Stimulated activated naive CD4-positive, alpha-beta T cell treated with Interleukin-2 at 50 U/mL for 16 hours (primary cell): ENCODE data around the gene CEP68.
A peak's percentile ranks its signal among the peaks of the same experiment; 100 is the strongest.
"Not testable (repeated sequence)": the region's sequence is repeated elsewhere in the genome, so short reads cannot be mapped to it uniquely, and the experiment has no call there.

ENCODE experiments used
- DNase-seq: peaks from one replicate; lab custom pipeline; 2025; lab: John Stamatoyannopoulos, UW

CEP68 gene

DNA sequence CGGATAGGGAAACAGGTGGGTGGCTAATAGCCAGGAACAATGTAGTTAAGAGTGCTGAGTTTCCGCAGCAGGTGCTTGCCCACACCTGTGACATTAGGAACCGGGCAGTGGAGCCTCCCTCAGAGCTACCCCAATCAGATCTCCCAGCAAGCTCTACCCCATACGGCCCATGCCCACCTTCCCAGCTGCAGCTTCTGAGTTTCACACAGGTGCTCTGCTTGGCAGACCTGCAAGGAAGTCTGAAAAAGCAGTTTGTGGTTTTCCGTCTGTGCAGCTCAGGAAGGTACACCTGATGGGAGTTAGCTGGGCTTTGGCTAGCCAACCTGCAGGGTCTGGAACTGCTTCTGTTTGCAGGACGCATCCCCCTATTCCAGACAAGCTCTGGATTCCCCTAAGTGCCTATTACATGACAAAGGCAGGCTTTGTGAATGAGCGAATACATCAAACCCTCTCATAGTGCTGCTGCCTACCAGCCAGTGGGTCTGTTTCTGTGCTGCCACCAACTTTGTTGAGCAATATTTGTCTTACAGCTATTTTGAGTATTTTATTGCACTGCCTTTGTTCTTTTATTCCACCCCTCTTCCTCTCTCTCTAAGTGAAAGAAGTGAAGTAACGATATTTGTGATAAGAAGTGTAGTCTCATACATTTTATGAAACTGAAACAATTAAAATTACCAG, 24.7 kb upstream of the CEP68 start:
- no peak for DNase-seq

DNA sequence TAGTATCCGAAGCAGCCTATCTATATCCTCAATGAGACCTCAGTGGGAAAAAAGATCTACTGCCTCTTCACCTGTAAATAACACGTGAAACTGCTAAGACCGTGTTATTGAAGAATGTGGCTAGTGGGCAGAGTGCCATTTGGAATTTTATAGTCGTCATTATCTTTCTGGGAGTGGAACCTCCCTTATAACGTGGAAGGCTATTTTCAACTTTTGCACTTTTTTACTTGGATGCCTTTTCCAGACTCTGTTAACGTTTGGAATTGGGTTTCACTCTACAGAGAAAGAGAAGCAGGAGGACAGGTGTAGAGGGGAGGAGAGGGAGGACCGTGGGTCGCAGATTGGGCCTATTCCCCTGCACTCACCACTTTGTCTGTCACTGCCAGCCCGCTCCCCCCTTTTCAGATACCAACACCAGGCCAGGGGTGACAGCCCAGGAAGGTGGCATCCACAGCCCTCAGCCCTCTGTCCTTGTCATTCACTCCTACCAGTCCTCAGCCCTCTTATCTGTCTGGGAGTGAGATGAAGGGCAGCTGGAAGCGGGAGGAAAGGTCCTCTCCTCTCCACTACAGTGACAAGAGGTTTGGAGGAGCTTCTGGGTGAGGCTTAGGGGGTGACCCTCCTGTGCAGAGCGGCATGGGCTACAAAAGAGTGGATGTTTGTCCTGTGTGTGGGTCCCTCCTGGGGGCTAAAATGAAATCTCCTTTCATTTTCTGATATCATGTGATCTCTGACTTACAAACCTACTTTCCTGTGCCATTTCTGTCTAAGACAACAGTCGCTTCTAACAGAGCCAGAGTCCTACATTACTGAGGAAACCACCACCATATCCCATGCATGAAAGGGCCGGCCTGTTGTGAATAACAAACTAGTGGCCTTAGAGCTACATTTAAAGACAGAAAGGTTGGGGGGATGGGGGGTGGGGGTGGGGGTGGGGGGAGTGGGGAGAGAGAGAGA, 23.9 kb upstream of the CEP68 start:
- no peak for DNase-seq

DNA sequence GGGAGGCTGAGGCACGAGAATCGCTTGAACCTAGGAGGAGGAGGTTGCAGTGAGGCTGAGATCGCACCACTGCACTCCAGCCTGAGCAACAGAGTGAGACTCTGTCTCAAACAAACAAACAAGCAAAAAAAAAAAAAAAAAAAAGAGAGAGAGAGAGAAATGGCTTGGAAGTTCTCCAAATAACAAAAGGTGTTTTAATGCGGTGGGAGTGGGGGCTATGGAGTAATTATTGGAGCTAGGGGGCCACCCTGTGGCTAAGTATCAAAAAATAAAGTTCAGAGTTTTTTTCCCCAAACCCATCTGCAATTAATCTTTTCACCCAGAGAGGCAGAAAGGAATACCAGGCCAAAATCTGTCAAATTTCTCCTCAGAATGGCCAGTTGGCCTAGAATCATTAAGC, 23.0 kb upstream of the CEP68 start:
- DNase-seq = no peak

DNA sequence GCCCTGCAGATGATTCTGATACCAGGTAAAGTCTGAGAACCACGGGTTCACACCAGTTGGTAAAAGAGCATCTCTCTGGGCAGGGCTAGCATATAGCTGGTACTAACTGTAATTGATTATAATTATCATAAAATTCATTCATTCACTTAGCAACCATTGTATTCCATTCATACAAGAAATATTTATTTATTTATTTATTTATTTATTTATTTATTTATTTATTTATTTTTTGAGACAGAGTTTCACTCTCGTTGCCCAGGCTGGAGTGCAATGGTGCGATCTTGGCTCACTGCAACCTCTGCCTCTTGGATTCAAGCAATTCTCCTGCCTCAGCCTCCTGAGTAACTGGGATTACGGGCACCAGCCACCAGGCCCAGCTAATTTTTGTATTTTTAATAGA, 22.5 kb upstream of the CEP68 start:
- DNase-seq = not testable (repeated sequence)

DNA sequence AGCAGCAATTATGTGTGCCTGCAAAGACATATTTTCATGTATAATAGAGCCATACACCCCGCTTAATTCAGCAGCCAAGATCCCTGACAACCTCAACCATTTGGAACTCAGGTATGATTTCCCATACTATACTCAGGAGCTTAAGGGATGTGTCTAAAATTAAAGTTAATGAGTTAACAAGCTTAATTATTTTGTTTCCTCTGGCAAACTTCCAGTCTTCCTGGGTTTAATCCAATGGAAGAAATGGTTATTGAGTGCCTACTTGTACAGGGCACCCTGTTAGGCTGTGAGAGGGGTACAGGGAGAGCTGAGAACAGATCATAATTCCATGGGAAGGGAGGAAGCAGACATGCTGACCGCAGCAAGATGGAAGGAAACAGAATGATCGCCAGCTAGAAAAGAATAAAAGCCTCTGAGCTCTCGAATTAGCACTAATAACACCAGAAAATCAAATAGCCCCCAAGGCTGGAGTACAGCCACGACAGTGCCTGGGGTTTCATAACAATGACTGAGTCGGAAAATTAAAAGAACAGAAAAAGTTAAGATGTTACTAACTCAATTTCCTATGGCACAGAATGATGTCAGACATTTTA, 20.8 kb upstream of the CEP68 start:
- DNase-seq = no peak

DNA sequence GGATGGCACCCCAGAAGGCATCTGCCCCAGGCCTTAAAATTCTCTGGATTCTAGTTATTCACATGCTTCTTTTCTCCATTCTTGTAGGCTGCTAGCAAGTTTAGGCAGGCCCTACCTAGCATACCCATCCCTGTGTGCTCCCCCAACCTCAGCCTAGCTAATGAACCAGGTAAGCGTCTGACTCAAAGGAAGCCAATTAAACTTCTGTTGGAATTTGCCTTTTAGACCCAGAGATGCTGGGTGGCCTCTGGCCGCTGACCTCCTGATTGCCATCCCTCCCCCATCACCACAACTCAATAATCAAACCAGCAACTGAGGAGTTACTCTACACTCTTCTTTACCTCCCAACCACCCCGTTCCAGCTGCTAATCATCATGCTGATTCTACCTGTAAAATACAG, 19.0 kb upstream of the CEP68 start:
- DNase-seq = no peak

DNA sequence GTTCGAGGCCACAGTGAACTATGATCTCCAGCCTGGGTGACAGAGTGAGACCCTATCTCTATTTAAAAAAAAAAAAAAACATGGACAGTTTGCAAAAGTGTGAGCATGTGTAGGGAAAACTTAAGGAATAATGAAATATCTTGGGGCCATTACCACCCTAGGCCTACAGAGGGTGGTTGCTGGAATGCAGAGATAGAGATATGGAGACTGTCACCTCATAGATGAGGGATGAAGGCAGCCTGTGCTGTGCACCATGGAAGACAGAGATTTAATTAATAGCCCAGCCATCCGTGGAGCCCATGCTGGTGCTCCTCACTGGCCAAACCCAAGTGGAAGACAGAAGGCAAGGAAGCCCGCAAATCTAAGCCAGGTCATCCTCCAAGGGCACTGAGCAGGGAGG, 16.6 kb upstream of the CEP68 start:
- DNase-seq = no peak

DNA sequence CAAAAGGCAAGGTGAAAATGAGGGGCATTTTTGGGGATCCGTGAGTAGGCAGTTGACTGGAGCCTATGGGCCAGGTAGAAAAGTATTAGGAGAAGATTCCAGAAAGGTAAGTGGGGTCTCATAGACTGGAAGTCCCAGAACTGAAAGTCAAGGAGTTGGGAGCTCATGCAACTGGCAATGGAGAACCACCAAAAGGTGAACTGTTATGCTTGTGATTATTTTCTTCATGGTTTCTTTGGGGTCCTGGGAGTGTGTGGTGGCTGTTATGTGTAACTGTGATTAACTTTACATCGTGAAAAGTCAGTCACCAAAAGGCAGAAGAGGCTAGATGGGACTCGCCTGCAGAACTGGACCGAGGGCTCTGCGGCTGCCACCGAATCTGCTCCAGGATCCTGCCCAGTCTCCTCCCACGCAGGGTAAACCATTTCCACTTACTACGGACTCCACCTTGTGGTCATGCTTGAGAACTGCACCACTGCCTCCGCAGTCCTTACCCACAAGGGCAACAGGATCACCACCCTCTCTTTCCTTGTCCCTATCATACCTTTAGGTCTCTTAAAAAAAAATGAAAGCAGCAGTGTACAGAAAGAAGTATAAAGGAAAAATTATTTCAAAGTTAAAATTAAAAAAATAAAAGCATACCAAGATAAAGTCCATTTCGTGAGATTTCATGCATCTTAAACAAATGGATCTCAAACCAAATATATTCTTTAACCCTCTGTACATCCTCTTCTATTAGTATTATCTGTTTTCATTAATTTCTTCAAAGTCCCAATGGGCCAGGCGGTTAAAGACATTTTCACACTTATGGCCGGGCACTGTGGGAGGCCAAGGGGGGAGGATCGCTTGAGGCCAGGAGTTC, 15.6 kb upstream of the CEP68 start:
- peak; percentile 58 for DNase-seq

DNA sequence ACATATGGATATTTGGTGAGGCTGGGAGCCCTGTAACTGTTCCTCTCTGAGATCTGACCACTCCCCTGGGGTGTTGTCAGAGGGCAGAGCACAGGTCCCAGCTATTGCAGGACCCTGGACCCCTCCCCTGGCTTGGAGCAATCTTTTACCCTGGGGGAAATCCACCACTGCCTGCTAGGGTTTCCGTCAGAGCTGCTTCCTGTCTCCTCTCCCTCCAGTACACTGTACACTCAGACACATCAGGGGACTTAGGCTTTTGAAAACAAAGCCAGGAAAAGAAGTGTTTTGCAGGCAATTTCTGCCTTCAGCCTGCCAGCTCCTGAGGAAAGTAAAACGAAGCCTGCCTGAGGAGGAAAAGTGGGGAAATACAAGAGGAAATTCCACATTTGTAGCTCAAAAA, 13.2 kb upstream of the CEP68 start:
- DNase-seq = no peak

DNA sequence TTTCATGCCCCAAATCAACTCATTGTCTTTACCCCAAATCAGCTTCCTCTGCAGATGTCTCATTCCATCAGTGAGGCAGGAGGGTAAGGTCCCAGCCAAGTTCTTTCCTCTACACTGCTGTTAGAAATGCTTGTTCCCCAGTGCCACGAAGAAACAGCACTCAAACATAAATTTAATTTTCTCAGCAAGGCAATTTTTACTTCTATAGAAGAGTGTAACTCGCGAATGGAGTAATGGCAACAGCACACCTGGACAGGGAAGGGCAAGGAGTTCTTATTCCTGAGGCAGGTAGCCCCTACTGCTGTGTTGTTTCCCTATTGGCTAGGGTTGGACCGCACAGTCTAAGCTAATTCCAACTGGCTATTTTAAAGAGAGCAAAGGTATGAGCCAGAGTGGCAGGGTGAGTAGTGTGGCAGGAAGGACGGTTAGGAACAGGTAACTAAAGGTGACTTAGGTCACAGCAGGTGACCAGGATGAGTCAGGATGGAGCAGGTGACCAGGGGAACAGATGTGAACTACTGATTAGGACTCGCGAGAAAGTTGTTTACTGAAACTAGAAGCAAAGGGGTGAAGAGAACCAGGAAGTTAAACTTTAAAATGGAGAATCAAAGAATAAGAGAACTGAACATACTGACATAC, 12.0 kb upstream of the CEP68 start:
- no peak for DNase-seq

DNA sequence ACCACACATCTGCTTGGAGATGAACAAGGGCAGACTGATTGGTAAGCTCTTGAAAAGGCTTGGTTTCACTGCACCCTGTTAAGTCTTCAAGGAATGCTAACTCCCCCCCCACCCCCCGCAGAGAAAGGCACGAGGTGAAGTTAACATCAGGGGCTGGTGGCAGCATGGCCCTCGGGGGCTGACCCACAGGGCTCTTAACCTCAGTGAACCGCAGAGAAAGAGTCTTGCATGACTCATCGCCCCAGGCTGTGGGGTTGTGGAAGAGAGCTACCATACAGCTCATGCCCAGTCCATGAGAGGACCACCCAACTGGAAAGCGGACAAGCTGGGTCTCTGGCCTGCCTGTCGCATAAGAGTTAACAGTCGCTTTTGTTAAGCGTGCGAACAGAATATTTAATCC, 10.6 kb upstream of the CEP68 start:
- DNase-seq = no peak

DNA sequence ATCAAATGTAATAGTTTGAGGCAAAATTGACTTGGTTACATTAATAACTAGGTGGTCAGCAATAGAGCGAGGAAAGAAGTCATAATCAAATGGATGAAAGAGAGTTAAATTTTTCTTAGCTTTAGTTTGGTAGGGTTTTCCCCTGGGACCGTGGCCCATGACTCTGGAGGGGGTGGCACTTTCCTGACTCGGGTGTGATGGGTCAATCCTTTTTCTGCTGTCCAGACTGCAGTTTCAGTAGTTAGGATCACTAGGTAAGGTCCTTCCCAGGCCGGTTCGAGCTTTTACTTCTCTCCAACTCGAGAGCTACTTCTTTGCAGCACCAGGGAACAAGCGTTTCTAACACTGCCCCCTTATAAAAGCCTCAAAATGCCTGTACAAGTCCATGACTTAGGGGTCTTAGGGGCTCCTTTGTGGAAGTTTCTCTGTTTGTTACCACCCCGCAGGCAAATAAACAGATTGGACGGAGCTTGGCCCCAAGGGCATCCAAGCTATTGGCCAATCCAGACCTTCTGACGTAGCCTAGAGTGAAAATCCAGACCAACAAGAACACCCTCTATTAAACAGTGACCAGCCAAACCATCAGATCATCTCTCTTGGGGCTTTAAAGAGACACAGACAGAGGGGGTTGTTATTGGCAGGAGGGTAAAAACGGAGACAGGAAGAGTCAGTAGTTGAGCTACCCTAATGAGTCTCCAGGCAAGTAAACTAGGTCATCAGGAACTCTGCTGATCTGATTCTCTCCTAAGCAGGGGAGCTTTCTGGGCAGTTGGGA, 9.4 kb upstream of the CEP68 start:
- no peak for DNase-seq

DNA sequence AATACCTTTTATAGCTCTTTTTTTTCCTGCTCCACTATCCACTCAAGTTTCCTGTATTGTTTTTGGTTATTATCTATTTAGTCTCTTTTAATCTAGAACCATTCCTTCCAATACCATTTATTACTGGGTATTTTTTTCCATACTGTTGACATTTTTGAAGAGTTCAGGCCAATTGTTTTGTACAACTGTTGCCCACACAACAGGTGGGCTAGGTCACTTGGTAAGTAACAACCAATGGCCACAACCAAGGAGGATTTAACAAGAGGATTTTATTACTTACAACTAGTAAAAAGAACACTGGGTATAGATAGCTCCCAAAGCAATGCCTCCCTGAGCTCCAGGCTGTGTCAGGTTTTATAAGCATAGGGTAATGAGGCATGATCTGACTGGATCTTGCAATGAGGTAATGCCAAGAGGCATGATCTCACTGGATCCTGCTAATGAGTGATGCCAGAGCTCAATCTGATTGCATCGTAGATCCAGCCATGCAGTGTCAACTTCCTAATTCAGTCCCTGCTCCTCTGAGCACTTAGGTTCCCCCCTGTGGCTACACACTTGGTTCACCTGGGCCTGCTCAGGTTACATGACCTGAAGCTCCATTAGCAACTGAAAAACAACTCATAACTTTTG, 7.1 kb upstream of the CEP68 start:
- no peak for DNase-seq

DNA sequence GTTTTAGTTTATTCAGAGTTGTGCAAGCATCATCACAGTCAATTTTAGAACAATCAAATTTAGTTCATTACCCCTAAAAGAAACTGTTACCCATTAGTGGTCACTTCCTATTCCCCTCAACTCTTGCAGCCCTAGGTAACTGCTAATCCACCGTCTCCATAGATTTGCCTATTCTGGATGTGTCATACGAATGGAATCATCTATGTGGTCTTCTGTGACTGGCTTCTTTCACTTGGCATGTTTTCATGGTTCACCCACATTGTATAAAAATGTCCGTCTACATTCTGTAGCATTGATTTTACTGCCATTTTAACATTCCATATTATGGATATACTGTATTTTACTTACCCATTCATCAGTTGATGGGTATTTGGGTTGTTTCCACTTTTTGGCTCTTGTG, 5.3 kb upstream of the CEP68 start:
- no peak for DNase-seq

DNA sequence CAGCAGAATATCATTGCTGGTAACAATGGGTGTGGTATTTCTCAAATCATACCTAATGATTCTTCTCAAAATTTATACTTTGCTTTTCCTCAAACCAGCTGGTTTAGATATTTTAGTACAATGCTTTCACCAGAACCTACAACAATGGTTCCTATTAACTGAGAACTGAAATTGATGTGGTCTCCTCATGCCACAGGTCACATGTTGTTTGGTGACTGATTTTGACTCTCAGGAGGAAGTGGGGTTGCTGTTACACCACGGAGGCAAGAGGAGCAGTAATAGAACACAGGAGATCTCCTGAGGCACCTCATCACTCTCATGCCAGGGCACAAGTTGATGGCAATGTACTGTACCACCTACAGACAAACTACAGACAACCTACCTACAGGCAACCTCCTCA, 3.0 kb upstream of the CEP68 start:
- DNase-seq = no peak

DNA sequence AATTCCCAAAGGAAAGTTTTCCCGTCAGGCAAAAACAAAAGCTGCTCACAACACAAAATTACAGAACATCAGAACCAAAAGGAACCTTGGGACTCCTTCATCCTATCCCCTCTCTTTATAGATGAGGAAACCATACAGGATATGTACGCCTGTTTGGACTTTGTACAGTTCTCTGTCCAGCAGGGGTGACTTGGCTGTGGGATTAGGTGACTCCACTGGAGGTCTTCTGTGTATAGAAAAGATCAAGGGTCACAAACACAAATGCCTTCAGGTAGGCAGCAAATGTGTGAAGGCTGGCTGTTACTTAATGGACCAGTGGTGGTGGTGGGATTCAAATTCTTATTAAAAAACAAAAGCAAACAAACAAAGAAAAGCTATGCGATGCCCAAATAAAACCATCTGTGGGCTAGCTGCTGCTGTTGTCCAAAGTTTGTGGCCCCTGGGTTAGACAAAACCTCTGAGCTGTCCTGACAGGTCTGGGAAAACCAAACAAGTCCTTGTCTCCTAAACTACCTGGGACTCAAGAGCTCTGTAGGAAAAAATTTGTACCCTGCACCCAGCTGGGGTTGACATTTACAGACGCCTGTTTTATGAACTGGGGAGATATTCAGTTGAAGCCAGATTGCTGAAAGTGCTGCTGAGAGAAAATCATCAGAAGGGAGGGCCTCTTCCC, 1.3 kb upstream of the CEP68 start:
- no peak for DNase-seq

DNA sequence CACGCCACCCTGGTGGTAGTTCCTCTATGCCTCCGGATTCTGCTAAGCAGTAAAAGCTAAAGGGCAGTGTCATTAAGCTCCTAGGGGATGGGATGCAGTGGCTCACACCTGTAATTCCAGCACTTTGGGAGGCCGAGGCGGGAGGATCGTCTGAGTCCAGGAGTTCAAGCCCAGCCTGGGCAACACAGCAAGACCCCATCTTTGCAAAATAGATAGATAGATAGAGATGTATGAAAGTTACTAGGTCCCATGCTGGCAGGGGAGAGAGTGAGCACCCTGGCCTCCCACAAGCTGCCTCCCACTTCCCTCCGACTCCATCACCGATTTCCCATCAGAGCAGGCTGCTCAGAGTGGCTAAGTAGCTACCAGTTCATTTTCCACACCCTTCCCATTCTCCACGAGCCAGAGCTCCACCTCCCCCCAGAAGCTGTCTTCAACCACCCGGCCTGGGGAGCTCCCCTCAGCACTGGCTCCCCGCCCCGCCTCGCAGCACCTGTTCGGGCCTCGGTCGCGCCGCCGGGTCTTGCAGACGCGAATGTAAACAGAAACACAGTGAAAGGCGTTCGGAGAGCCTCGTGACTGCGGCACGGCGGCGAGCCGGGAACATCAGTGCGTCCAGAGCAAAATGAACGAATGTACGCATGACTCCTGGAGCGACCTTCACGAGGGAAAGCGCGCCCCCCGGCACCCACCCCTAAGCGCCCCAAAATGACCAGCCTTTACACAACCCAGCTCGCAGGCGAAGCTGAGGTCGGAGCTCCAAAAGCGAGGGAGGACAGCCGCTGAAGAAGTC, 598 bp upstream of the CEP68 start:
- DNase-seq = peak; percentile 68

DNA sequence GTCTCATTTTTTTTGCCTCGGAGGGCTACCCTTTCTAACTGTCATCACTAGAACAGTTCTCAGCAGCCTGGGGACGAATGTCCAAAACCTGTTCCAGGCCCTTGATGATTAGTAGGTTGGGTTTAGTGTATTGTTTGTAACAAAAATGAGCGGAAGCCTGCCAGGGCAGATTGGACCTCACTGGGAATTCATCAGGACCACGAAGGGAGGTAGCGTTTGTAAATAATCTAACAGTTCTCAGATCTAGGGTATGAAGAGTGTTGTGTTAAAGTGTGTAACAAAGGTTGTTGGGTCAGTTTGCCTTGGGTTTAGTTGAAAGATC, 799 bp downstream of the CEP68 start:
- DNase-seq = no peak

DNA sequence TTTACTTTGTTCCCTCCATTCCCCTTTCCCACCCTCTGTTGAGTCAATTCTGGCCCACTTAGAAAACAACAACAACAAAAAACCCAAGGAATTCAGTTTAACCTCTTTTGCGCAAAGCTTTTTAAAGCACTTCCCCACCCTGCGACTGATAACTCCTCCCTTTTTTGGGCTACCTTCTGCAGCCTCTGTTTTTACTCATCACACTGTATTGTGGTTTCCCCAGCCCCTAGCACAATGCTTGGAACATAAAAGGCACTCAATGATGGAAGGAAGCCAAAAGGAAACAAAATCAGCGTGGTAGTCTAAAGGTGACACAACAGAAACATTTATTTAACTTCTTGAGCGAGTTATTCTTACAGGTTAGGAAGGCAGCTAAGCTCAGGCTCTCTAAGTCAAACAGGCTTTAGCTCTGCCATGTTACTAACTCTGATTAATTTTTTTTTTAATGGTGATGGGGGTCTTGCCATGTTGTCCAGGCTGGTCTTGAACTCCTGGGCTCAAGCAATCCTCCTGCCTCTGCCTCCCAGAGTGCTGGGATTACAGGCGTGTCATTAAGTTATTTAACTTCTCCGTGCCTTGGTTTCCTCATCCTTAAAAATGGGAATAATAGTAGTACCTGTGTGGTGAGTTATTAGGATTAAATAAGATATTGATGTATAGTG, 1.3 kb downstream of the CEP68 start:
- DNase-seq = peak; percentile 49
